Measurements from ENCODE around the gene FYN.

Gene FYN

GRCh38 chr6:111850295-111850937, 22.8 kb downstream of the FYN start:
- Histone ChIP-seq H3K9me3 (ENCODE audit: control insufficient read depth, insufficient read depth, low read depth, low read length) (no peaks in the 10 kb centered on the region), H3K27ac (ENCODE audit: low read depth, low read length) (no peak overlapping the region), H3K36me3 (ENCODE audit: control insufficient read depth, insufficient read depth, low read length) (no peaks in the 10 kb centered on the region), H3K9ac (ENCODE audit: low read length) (no peak overlapping the region), H3K27me3 (ENCODE audit: control insufficient read depth, insufficient read depth, low read length) (no peaks in the 10 kb centered on the region), H3K4me3 (ENCODE audit: low read depth, low read length) (no peak overlapping the region), H3K4me1 (ENCODE audit: control insufficient read depth, insufficient read depth, low read length) (peaks cover 38% of the 10 kb centered on the region)

DNA sequence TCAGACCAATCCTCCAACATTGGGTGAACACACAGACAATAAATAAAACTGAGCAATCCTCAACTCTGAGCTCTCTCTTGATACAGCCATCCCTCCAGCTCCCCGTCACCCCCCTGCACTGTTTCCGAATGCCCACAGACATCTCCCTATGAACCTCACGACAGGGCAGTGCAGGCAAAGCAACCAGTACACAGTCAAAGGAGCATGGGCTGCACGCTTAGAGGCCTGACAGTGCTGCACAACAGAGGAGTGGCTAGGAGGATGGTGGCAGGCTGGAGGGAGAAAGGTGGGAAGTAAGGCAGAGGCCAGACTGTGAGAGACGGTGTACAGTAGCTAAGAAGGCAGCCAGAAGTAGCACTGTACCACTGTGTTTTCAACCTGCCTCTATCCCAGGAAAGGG, 24.0 kb downstream of the FYN start:
- Histone ChIP-seq H3K27me3 (ENCODE audit: control insufficient read depth, insufficient read depth, low read length) (no peaks in the 10 kb centered on the region), H3K4me1 (ENCODE audit: control insufficient read depth, insufficient read depth, low read length) (peaks cover 49% of the 10 kb centered on the region), H3K27ac (ENCODE audit: low read depth, low read length) (no peak overlapping the region), H3K4me3 (ENCODE audit: low read depth, low read length) (no peak overlapping the region), H3K9me3 (ENCODE audit: control insufficient read depth, insufficient read depth, low read depth, low read length) (no peaks in the 10 kb centered on the region), H3K36me3 (ENCODE audit: control insufficient read depth, insufficient read depth, low read length) (no peaks in the 10 kb centered on the region), H3K9ac (ENCODE audit: low read length) (no peak overlapping the region)

- H3K4me1 ChIP-seq (ENCODE audit: control insufficient read depth, insufficient read depth, low read length), result peaks cover 54% of the 10 kb centered on the region
- no peaks in the 10 kb centered on the region for H3K9me3 ChIP-seq (ENCODE audit: control insufficient read depth, insufficient read depth, low read depth, low read length)
- H3K9ac ChIP-seq (ENCODE audit: low read length), result no peak overlapping the region
- no peaks in the 10 kb centered on the region for H3K36me3 ChIP-seq (ENCODE audit: control insufficient read depth, insufficient read depth, low read length)
- H3K4me3 ChIP-seq (ENCODE audit: low read depth, low read length), result no peak overlapping the region
- H3K27ac ChIP-seq (ENCODE audit: low read depth, low read length), result no peak overlapping the region
- H3K27me3 ChIP-seq (ENCODE audit: control insufficient read depth, insufficient read depth, low read length), result no peaks in the 10 kb centered on the region
These were observed 24.9 kb downstream of the FYN start for GRCh38 chr6:111848262-111848812.

DNA sequence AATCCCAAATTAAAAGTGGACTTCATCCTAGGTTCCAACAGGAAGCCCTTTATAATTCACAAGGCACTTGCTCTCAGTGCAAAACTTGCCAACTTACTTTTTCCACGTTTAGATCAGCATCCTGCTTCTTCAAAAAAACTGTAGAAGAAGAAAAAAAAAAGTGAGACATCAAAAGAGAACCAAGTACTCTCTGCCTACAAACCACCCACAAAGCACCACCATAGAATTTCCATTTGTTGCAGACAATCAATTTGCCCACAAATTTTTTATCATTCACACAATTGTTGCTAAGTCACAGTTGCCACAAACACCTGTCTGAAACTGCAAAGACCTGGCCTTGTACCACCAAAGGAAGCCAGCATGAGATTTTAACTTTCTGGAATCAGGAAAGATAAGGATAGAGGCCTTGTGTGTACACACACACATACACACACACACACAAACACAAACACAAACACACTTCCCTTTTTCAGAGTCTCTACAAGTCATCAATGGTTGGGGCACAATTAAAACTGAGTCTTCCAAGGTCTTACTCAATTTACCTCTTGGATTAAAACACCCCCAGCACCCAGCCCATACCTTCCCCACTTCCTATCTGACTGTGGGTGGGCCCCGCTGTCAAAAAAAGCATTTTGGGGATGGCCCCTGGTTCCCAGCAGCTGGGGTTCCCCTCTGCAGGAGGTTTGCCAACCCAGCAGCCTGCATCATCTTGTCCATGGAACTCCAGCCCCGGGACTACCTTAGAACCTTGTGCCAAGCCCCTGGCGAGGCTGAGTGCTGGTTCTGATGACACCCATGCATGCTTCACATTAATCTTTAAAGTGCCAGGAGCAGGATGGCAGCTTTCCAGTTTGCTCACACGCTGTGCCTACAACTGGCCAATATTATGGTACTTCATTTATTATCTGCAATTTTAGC, 26.5 kb downstream of the FYN start:
- H3K4me1 ChIP-seq (ENCODE audit: control insufficient read depth, insufficient read depth, low read length), result peaks cover 58% of the 10 kb centered on the region
- no peaks in the 10 kb centered on the region for H3K36me3 ChIP-seq (ENCODE audit: control insufficient read depth, insufficient read depth, low read length)
- H3K27me3 ChIP-seq (ENCODE audit: control insufficient read depth, insufficient read depth, low read length), result no peaks in the 10 kb centered on the region
- no peaks in the 10 kb centered on the region for H3K9me3 ChIP-seq (ENCODE audit: control insufficient read depth, insufficient read depth, low read depth, low read length)
- H3K27ac ChIP-seq (ENCODE audit: low read depth, low read length), result no peak overlapping the region
- H3K4me3 ChIP-seq (ENCODE audit: low read depth, low read length), result no peak overlapping the region
- H3K9ac ChIP-seq (ENCODE audit: low read length), result no peak overlapping the region

- H3K4me1 ChIP-seq (ENCODE audit: control insufficient read depth, insufficient read depth, low read length), result peaks cover 58% of the 10 kb centered on the region
- H3K27me3 ChIP-seq (ENCODE audit: control insufficient read depth, insufficient read depth, low read length), result no peaks in the 10 kb centered on the region
- H3K27ac ChIP-seq (ENCODE audit: low read depth, low read length), result no peak overlapping the region
- H3K4me3 ChIP-seq (ENCODE audit: low read depth, low read length), result no peak overlapping the region
- no peak overlapping the region for H3K9ac ChIP-seq (ENCODE audit: low read length)
- H3K9me3 ChIP-seq (ENCODE audit: control insufficient read depth, insufficient read depth, low read depth, low read length), result no peaks in the 10 kb centered on the region
- no peaks in the 10 kb centered on the region for H3K36me3 ChIP-seq (ENCODE audit: control insufficient read depth, insufficient read depth, low read length)
These were observed 27.2 kb downstream of the FYN start for GRCh38 chr6:111846066-111846465.

- Histone ChIP-seq H3K4me1 (ENCODE audit: control insufficient read depth, insufficient read depth, low read length) (peaks cover 58% of the 10 kb centered on the region), H3K9me3 (ENCODE audit: control insufficient read depth, insufficient read depth, low read depth, low read length) (no peaks in the 10 kb centered on the region), H3K36me3 (ENCODE audit: control insufficient read depth, insufficient read depth, low read length) (no peaks in the 10 kb centered on the region), H3K9ac (ENCODE audit: low read length) (no peak overlapping the region), H3K4me3 (ENCODE audit: low read depth, low read length) (no peak overlapping the region), H3K27me3 (ENCODE audit: control insufficient read depth, insufficient read depth, low read length) (no peaks in the 10 kb centered on the region), H3K27ac (ENCODE audit: low read depth, low read length) (no peak overlapping the region)
These were observed 27.8 kb downstream of the FYN start for GRCh38 chr6:111845441-111845871.

DNA sequence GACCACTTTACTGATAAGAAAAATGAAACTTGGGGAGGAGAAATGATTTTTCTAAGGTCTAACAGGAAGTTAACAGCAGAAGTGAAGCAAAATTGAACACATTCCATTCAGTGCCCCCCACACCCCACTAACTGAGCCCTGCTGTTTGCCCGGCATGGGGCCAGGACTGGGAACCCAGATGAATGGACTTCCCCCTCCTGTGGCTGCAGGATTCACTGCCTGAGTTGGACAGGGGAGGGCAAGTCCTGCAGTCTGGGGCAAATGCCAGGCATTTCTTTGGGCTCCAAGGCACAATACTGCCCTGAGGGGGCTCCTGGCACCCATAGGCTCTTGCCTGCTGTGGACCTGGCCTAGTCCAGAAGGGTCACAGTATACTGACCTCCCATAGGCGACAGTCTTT, 28.3 kb downstream of the FYN start:
- no peaks in the 10 kb centered on the region for H3K27me3 ChIP-seq (ENCODE audit: control insufficient read depth, insufficient read depth, low read length)
- no peak overlapping the region for H3K9ac ChIP-seq (ENCODE audit: low read length)
- H3K9me3 ChIP-seq (ENCODE audit: control insufficient read depth, insufficient read depth, low read depth, low read length), result no peaks in the 10 kb centered on the region
- no peak overlapping the region for H3K4me3 ChIP-seq (ENCODE audit: low read depth, low read length)
- H3K27ac ChIP-seq (ENCODE audit: low read depth, low read length), result no peak overlapping the region
- peaks cover 58% of the 10 kb centered on the region for H3K4me1 ChIP-seq (ENCODE audit: control insufficient read depth, insufficient read depth, low read length)
- H3K36me3 ChIP-seq (ENCODE audit: control insufficient read depth, insufficient read depth, low read length), result no peaks in the 10 kb centered on the region

DNA sequence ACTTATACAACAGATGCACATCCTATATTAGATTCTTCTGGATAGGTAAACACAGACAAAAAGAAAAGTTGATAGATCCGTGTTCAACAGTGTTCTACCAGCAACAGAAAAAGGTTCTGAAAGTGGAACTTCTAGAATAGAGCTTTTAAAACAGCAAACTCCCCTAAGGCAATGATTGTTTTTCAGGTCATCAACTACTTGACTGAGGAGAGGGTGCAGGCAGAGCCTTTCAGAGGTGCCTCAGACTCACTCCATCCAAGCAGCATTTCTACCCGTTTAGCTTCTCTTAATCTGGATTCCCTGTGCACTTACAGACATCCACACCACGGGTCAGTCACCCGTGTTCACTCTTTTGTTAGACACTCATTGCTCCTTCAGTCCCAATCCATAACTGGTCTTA, 28.9 kb downstream of the FYN start:
- Histone ChIP-seq H3K4me3 (ENCODE audit: low read depth, low read length) (no peak overlapping the region), H3K27me3 (ENCODE audit: control insufficient read depth, insufficient read depth, low read length) (no peaks in the 10 kb centered on the region), H3K9me3 (ENCODE audit: control insufficient read depth, insufficient read depth, low read depth, low read length) (no peaks in the 10 kb centered on the region), H3K27ac (ENCODE audit: low read depth, low read length) (no peak overlapping the region), H3K36me3 (ENCODE audit: control insufficient read depth, insufficient read depth, low read length) (no peaks in the 10 kb centered on the region), H3K9ac (ENCODE audit: low read length) (no peak overlapping the region), H3K4me1 (ENCODE audit: control insufficient read depth, insufficient read depth, low read length) (peaks cover 54% of the 10 kb centered on the region)

- no peaks in the 10 kb centered on the region for H3K36me3 ChIP-seq (ENCODE audit: control insufficient read depth, insufficient read depth, low read length)
- H3K27me3 ChIP-seq (ENCODE audit: control insufficient read depth, insufficient read depth, low read length), result no peaks in the 10 kb centered on the region
- peaks cover 49% of the 10 kb centered on the region for H3K4me1 ChIP-seq (ENCODE audit: control insufficient read depth, insufficient read depth, low read length)
- H3K27ac ChIP-seq (ENCODE audit: low read depth, low read length), result no peak overlapping the region
- H3K9me3 ChIP-seq (ENCODE audit: control insufficient read depth, insufficient read depth, low read depth, low read length), result no peaks in the 10 kb centered on the region
- H3K4me3 ChIP-seq (ENCODE audit: low read depth, low read length), result no peak overlapping the region
- no peak overlapping the region for H3K9ac ChIP-seq (ENCODE audit: low read length)
These were observed 29.7 kb downstream of the FYN start for GRCh38 chr6:111843347-111844147.

- Histone ChIP-seq H3K27ac (ENCODE audit: low read depth, low read length) (no peak overlapping the region), H3K9me3 (ENCODE audit: control insufficient read depth, insufficient read depth, low read depth, low read length) (no peaks in the 10 kb centered on the region), H3K4me1 (ENCODE audit: control insufficient read depth, insufficient read depth, low read length) (peaks cover 43% of the 10 kb centered on the region), H3K9ac (ENCODE audit: low read length) (no peak overlapping the region), H3K4me3 (ENCODE audit: low read depth, low read length) (no peak overlapping the region), H3K36me3 (ENCODE audit: control insufficient read depth, insufficient read depth, low read length) (no peaks in the 10 kb centered on the region), H3K27me3 (ENCODE audit: control insufficient read depth, insufficient read depth, low read length) (no peaks in the 10 kb centered on the region)
These were observed 30.4 kb downstream of the FYN start for GRCh38 chr6:111842891-111843290.
